Ramos (cell line): ENCODE measurements around the gene C2orf78.
"Not testable (repeated sequence)": the region's sequence is repeated elsewhere in the genome, so short reads cannot be mapped to it uniquely, and the experiment has no call there.

ENCODE experiments used
- in situ Hi-C: fragments of 300-500 bp; cut with MboI; formaldehyde crosslinking; loops from one replicate; pipeline ENCODE4 v1.14.3; 2022; ENCODE audit warnings: low sequenced_read_pairs; ENCODE audit not compliant: unreplicated experiment

C2orf78 gene

GRCh38 chr2:73779467-73780236 lies 4.3 kb upstream of the C2orf78 start, which contains the start of gene DUSP11:
TSS of gene DUSP11 (minus strand) at chr2:73780103. CDS start at chr2:73779974, 129 bp downstream.
- in situ Hi-C loops: no loop called here

GRCh38 chr2:73780237-73780582 lies 3.8 kb upstream of the C2orf78 start:
- in situ Hi-C loops: no loop called here

- in situ Hi-C loops: not testable (repeated sequence)
Measured at GRCh38 chr2:73783402-73783801, 581 bp upstream of the C2orf78 start.

GRCh38 chr2:73811878-73812277 lies 27.9 kb downstream of the C2orf78 start:
- in situ Hi-C loops: no loop called here

GRCh38 chr2:73812635-73813034 lies 28.7 kb downstream of the C2orf78 start:
- in situ Hi-C loops: no loop called here

- in situ Hi-C loops: no loop called here
Measured at GRCh38 chr2:73818296-73818695, 34.3 kb downstream of the C2orf78 start.

- in situ Hi-C loops: loop anchor here (10.0 kb wide), 1 partner anchor 324 kb away; the partner anchor contains the start of gene BOLA3
Measured at GRCh38 chr2:73821227-73821626, 37.2 kb downstream of the C2orf78 start.

GRCh38 chr2:73821669-73822068 lies 37.7 kb downstream of the C2orf78 start:
- in situ Hi-C loops: loop anchor here (10.0 kb wide), 1 partner anchor 323 kb away; the partner anchor contains the start of gene BOLA3

- in situ Hi-C loops: loop anchor here (10.0 kb wide), 1 partner anchor 323 kb away; the partner anchor contains the start of gene BOLA3
Measured at GRCh38 chr2:73822276-73822675, 38.3 kb downstream of the C2orf78 start.

- in situ Hi-C loops: loop anchor here (10.0 kb wide), 1 partner anchor 322 kb away; the partner anchor contains the start of gene BOLA3
Measured at GRCh38 chr2:73822991-73823390, 39.0 kb downstream of the C2orf78 start.

GRCh38 chr2:73823416-73823815 lies 39.4 kb downstream of the C2orf78 start:
- in situ Hi-C loops: loop anchor here (10.0 kb wide), 1 partner anchor 321 kb away; the partner anchor contains the start of gene BOLA3

GRCh38 chr2:73823916-73824523 lies 40.0 kb downstream of the C2orf78 start:
- in situ Hi-C loops: loop anchor here (10.0 kb wide), 1 partner anchor 321 kb away; the partner anchor contains the start of gene BOLA3

- in situ Hi-C loops: loop anchor here (10.0 kb wide), 1 partner anchor 319 kb away; the partner anchor contains the start of gene BOLA3
Measured at GRCh38 chr2:73825408-73825807, 41.4 kb downstream of the C2orf78 start.

GRCh38 chr2:73827018-73827417 lies 43.0 kb downstream of the C2orf78 start:
- in situ Hi-C loops: loop anchor here (10.0 kb wide), 1 partner anchor 318 kb away; the partner anchor contains the start of gene BOLA3

- in situ Hi-C loops: loop anchor here (10.0 kb wide), 1 partner anchor 317 kb away; the partner anchor contains the start of gene BOLA3
Measured at GRCh38 chr2:73827660-73828388, 43.8 kb downstream of the C2orf78 start.

- in situ Hi-C loops: loop anchor here (10.0 kb wide), 1 partner anchor 316 kb away; the partner anchor contains the start of gene BOLA3
Measured at GRCh38 chr2:73828389-73828817, 44.4 kb downstream of the C2orf78 start.

GRCh38 chr2:73828818-73829570 lies 45.0 kb downstream of the C2orf78 start, which contains the start of gene STAMBP:
TSS of gene STAMBP (plus strand) at chr2:73828961. CDS start at chr2:73830857, 1,896 bp downstream.
- in situ Hi-C loops: loop anchor here (10.0 kb wide), 1 partner anchor 316 kb away; the partner anchor contains the start of gene BOLA3

GRCh38 chr2:73830871-73831401 lies 47.0 kb downstream of the C2orf78 start:
- in situ Hi-C loops: no loop called here

GRCh38 chr2:73832930-73833329 lies 48.9 kb downstream of the C2orf78 start:
- in situ Hi-C loops: no loop called here
